Progenitor cell of endocrine pancreas (in vitro differentiated cells): ENCODE results near the gene LOC101059915.

Source experiments
- DNase-seq: peaks from one replicate; pipeline ENCODE4 v3.0.0; 2021; ENCODE audit warnings: low spot score; ENCODE audit not compliant: unreplicated experiment
- H3K27ac Mint-ChIP-seq: 2 replicates; pipeline ENCODE4 v1.8.0; 2021; ENCODE audit warnings: mild to moderate bottlenecking, moderate library complexity, mixed read lengths
- H3K27me3 Mint-ChIP-seq: 2 replicates; pipeline ENCODE4 v1.8.0; 2021; ENCODE audit warnings: mixed read lengths
- H3K36me3 Mint-ChIP-seq: 2 replicates; pipeline ENCODE4 v1.8.0; 2022; ENCODE audit warnings: mixed read lengths; ENCODE audit not compliant: insufficient read depth
- H3K4me1 Mint-ChIP-seq: 2 replicates; pipeline ENCODE4 v1.8.0; 2021; ENCODE audit warnings: low read depth, mixed read lengths
- H3K4me3 Mint-ChIP-seq: 2 replicates; pipeline ENCODE4 v1.8.0; 2021; ENCODE audit warnings: low read depth, mild to moderate bottlenecking, moderate library complexity, mixed read lengths
- H3K9me3 Mint-ChIP-seq: 2 replicates; pipeline ENCODE4 v1.8.0; 2021; ENCODE audit warnings: low read depth, mixed read lengths
- CTCF ChIP-seq: fragments of 200-600 bp; sonication (generic); IDR thresholded peaks from one replicate; pipeline ENCODE4 v1.5.0; 2021; ENCODE audit warnings: antibody characterized with exemption, mild to moderate bottlenecking; ENCODE audit not compliant: unreplicated experiment

LOC101059915 gene

GRCh38 chrX:71634366-71634765, 33.0 kb upstream of the LOC101059915 start:
- Mint-ChIP-seq H3K4me3 (no peak overlapping the region), H3K27ac (peak overlapping the region; percentile 16), H3K4me1 (no peaks in the 10 kb centered on the region), H3K36me3 (no peaks in the 10 kb centered on the region), H3K9me3 (peaks cover 6% of the 10 kb centered on the region), H3K27me3 (no peaks in the 10 kb centered on the region)
- DNase-seq = no peak
- no peak for TF ChIP-seq CTCF

GRCh38 chrX:71636438-71637252, 30.7 kb upstream of the LOC101059915 start:
- Mint-ChIP-seq H3K27ac (no peak overlapping the region), H3K4me3 (no peak overlapping the region), H3K9me3 (peaks cover 11% of the 10 kb centered on the region), H3K27me3 (no peaks in the 10 kb centered on the region), H3K4me1 (no peaks in the 10 kb centered on the region), H3K36me3 (no peaks in the 10 kb centered on the region)
- no peak for DNase-seq
- no peak for TF ChIP-seq CTCF

- Mint-ChIP-seq H3K36me3 (no peaks in the 10 kb centered on the region), H3K4me1 (no peaks in the 10 kb centered on the region), H3K9me3 (peaks cover 11% of the 10 kb centered on the region), H3K27ac (no peak overlapping the region), H3K4me3 (no peak overlapping the region), H3K27me3 (no peaks in the 10 kb centered on the region)
- no peak for DNase-seq
- no peak for TF ChIP-seq CTCF
Observed at GRCh38 chrX:71637253-71637618, 30.1 kb upstream of the LOC101059915 start.

- DNase-seq = no peak
- no peak for TF ChIP-seq CTCF
- no peaks in the 10 kb centered on the region for H3K27me3 Mint-ChIP-seq
- peaks cover 2% of the 10 kb centered on the region for H3K36me3 Mint-ChIP-seq
- no peak overlapping the region for H3K4me3 Mint-ChIP-seq
- peaks cover 9% of the 10 kb centered on the region for H3K9me3 Mint-ChIP-seq
- H3K4me1 Mint-ChIP-seq = no peaks in the 10 kb centered on the region
- H3K27ac Mint-ChIP-seq = no peak overlapping the region
Observed at GRCh38 chrX:71637848-71638247, 29.5 kb upstream of the LOC101059915 start.

- no peak overlapping the region for H3K27ac Mint-ChIP-seq
- no peak for DNase-seq
- H3K27me3 Mint-ChIP-seq = no peaks in the 10 kb centered on the region
- no peak overlapping the region for H3K4me3 Mint-ChIP-seq
- H3K4me1 Mint-ChIP-seq = no peaks in the 10 kb centered on the region
- H3K9me3 Mint-ChIP-seq = peaks cover 12% of the 10 kb centered on the region
- no peak for TF ChIP-seq CTCF
- peaks cover 2% of the 10 kb centered on the region for H3K36me3 Mint-ChIP-seq
Observed at GRCh38 chrX:71638409-71638808, 28.9 kb upstream of the LOC101059915 start.
